GM18868 (cell line): ENCODE measurements around the gene CDH19.
A peak's percentile ranks its signal among the peaks of the same experiment; 100 is the strongest.

Source experiments
- ATAC-seq: cut with Tn5 transposase; IDR thresholded peaks from one replicate; pipeline ENCODE4 v1.9.1; 2021; ENCODE audit warnings: mild to moderate bottlenecking, moderate library complexity; ENCODE audit not compliant: unreplicated experiment

CDH19 gene

GRCh38 chr18:66571845-66572244, 32.0 kb downstream of the CDH19 start:
- ATAC-seq: no peak

- no peak for ATAC-seq
These were observed 37.3 kb downstream of the CDH19 start for GRCh38 chr18:66566616-66567015.

GRCh38 chr18:66564236-66564635, 39.7 kb downstream of the CDH19 start:
- no peak for ATAC-seq

- ATAC-seq: no peak
These were observed 41.6 kb downstream of the CDH19 start for GRCh38 chr18:66562279-66562678.

GRCh38 chr18:66560094-66560493, 43.8 kb downstream of the CDH19 start:
- ATAC-seq: no peak

GRCh38 chr18:66558773-66559172, 45.1 kb downstream of the CDH19 start:
- ATAC-seq: no peak

GRCh38 chr18:66557091-66557490, 46.8 kb downstream of the CDH19 start:
- ATAC-seq: no peak

- ATAC-seq: no peak
These were observed 48.3 kb downstream of the CDH19 start for GRCh38 chr18:66555585-66555984.

- no peak for ATAC-seq
These were observed 50.1 kb downstream of the CDH19 start for GRCh38 chr18:66553824-66554223.

- ATAC-seq: no peak
These were observed 53.5 kb downstream of the CDH19 start for GRCh38 chr18:66550366-66550765.

GRCh38 chr18:66548747-66549146, 55.1 kb downstream of the CDH19 start:
- peak; percentile 88 for ATAC-seq

- ATAC-seq: no peak
These were observed 69.8 kb downstream of the CDH19 start for GRCh38 chr18:66534110-66534509.

GRCh38 chr18:66533693-66534092, 70.2 kb downstream of the CDH19 start:
- no peak for ATAC-seq

GRCh38 chr18:66523219-66523991, 80.5 kb downstream of the CDH19 start:
- no peak for ATAC-seq

- ATAC-seq: no peak
These were observed 89.9 kb downstream of the CDH19 start for GRCh38 chr18:66513996-66514395.

- ATAC-seq: no peak
These were observed 92.1 kb downstream of the CDH19 start for GRCh38 chr18:66511792-66512191.

GRCh38 chr18:66511289-66511688, 92.6 kb downstream of the CDH19 start:
- ATAC-seq: no peak

GRCh38 chr18:66510357-66511045, 93.4 kb downstream of the CDH19 start:
- ATAC-seq: no peak

- ATAC-seq: no peak
These were observed 95.0 kb downstream of the CDH19 start for GRCh38 chr18:66508937-66509336.

- ATAC-seq: no peak
These were observed 97.7 kb downstream of the CDH19 start for GRCh38 chr18:66506178-66506577.

GRCh38 chr18:66497351-66497750, 106.5 kb downstream of the CDH19 start:
- no peak for ATAC-seq

- ATAC-seq: peak; percentile 90
These were observed 108.0 kb downstream of the CDH19 start for GRCh38 chr18:66495844-66496243.
